ENCODE measurements around the gene PDHA2. TPM values are rescaled to one million over a fixed set of nuclear protein-coding genes. Genes with fewer than 3 reads are reported as not detected.

Gene PDHA2
- total RNA-seq, 6 experiments from 2014 or later: not detected

DNA sequence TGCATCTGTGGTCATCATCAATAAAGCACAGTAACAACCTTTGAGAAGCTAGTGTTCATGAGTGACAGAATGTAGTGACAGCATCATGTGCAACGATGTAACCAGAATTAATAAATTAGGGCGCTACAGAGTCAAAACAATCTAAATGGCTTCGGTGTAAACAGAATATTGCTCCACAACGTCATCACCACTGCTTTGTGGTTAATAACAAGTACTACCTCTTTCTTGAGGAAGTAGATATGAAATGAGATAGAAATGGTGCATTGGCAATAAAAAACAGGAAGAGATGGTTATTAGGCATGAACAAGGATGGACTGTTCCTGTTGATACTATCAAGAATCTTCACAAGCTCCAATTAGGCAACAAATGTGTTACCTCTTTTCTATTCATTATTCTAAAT, 8.7 kb upstream of the PDHA2 start:
- no peak for DNase-seq
- Mint-ChIP-seq H3K4me3 (no peak overlapping the region), H3K4me1 (ENCODE audit: low read depth) (no peaks in the 10 kb centered on the region), H3K27me3 (ENCODE audit: insufficient read depth) (no peaks in the 10 kb centered on the region), H3K9me3 (peaks cover 29% of the 10 kb centered on the region), H3K36me3 (ENCODE audit: low read depth) (no peaks in the 10 kb centered on the region), H3K27ac (no peak overlapping the region)
- TF ChIP-seq, protein P1, sequence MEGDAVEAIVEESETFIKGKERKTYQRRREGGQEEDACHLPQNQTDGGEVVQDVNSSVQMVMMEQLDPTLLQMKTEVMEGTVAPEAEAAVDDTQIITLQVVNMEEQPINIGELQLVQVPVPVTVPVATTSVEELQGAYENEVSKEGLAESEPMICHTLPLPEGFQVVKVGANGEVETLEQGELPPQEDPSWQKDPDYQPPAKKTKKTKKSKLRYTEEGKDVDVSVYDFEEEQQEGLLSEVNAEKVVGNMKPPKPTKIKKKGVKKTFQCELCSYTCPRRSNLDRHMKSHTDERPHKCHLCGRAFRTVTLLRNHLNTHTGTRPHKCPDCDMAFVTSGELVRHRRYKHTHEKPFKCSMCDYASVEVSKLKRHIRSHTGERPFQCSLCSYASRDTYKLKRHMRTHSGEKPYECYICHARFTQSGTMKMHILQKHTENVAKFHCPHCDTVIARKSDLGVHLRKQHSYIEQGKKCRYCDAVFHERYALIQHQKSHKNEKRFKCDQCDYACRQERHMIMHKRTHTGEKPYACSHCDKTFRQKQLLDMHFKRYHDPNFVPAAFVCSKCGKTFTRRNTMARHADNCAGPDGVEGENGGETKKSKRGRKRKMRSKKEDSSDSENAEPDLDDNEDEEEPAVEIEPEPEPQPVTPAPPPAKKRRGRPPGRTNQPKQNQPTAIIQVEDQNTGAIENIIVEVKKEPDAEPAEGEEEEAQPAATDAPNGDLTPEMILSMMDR (IDR thresholded peaks at IDR 0.05): no peak

DNA sequence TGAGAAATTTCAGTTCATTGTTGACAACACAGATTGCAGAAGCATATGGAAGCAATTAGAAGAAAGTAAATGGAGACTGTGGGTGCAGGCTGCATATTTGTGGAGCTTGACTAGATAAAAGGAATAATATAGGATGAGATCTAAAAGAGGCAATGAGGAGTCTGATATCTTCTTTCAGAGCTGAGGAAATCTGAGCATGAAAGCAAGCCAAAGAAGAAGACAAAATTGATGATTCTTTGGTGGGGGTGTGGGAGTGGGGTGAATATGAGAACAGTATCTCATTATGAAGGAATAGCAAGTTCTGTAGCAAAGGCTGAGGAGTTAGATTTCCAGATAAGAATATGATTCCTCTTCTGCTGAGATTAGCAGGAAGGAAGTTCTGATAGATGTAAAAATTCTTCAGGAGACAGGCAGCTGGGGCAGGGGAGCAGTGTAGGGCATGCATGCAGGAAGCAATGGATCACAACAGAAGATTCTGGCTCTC, 6.1 kb upstream of the PDHA2 start:
- H3K27ac Mint-ChIP-seq: no peak overlapping the region

DNA sequence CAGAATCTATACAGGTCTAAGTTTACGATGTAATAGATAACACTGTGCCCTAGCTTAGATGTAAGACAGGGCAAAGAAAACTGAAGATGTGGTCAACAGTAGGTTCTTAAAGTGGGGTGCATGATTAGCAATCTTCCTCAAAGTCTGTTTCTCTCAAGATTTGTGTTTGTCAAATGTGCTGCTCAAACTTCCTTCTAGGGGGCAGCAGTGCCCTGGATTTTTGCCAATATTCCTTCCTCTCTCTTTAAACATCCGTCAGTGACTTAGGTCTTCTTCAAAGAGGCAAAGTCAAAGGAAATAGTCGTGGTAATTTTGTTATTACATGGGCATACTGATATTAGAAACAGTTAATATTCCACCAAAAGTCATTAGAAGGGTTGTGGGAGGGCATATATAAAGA, 4.2 kb upstream of the PDHA2 start:
- TF ChIP-seq, protein P1 (IDR thresholded peaks at IDR 0.05): no peak
- no peaks in the 10 kb centered on the region for H3K27me3 Mint-ChIP-seq (ENCODE audit: insufficient read depth)
- peaks cover 42% of the 10 kb centered on the region for H3K9me3 Mint-ChIP-seq
- H3K4me1 Mint-ChIP-seq (ENCODE audit: low read depth): no peaks in the 10 kb centered on the region
- no peak overlapping the region for H3K4me3 Mint-ChIP-seq
- DNase-seq: no peak
- H3K27ac Mint-ChIP-seq: no peak overlapping the region
- H3K36me3 Mint-ChIP-seq (ENCODE audit: low read depth): peaks cover 4% of the 10 kb centered on the region; the same call in 1 of the 2 replicates

More for the DNA sequence above, 6.1 kb upstream of the PDHA2 start:
- no peak for DNase-seq
- Mint-ChIP-seq H3K9me3 (peaks cover 37% of the 10 kb centered on the region), H3K36me3 (ENCODE audit: low read depth) (0 out of 2 replicates have a peak, but pooled peaks cover 4% of the 10 kb centered on the region), H3K27me3 (ENCODE audit: insufficient read depth) (no peaks in the 10 kb centered on the region), H3K4me1 (ENCODE audit: low read depth) (no peaks in the 10 kb centered on the region), H3K4me3 (no peak overlapping the region)
- TF ChIP-seq, protein P1 (IDR thresholded peaks at IDR 0.05): no peak

DNA sequence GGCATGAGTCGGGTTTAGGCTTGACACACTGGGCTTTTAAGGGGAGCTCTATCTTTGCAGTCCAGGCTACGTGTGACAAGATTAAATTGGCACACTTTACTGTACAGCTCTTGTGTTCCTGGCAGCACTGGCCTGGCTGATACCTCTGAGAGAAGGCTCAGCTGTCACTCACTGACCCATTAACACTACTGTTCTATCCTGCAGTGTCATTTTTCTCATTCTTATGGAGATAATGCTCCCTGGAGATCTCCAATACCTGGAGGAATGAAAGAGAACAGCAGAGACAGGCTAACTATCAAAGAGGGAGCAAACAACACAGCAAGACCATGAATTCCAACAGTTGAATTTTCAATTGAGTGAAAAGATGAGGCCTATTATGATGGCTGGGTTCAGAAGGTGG, 1.7 kb upstream of the PDHA2 start:
- TF ChIP-seq, protein P1 (IDR thresholded peaks at IDR 0.05): no peak

DNA sequence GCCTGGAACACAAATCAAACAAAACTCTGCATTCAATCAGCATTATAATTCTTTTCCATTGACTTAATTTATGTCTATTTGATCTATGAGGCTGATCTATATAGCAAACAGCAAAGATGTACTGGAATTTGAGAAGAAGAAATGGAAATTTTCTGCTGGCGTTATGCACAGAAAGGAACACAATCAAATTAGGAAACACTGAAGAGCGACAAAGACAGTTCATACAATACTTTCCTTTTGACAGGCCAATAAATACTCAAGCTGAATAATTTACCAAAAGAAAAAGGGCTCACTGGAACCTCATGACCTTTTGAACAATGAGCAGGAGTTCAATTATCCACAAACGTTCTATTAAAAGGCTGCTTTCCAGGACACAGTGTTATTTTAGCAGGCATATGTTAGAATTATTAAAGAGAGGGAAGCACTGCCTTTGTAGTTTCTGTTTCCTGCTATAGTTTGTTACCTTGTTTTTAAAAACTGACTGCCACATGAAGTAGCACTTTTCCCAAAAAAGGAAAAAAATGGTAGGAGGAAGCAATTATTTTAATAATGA, 8.1 kb downstream of the PDHA2 start:
- Mint-ChIP-seq H3K9me3 (peaks cover 13% of the 10 kb centered on the region), H3K36me3 (ENCODE audit: low read depth) (no peaks in the 10 kb centered on the region)

More for the DNA sequence above, 1.7 kb upstream of the PDHA2 start:
- H3K9me3 Mint-ChIP-seq: peaks cover 47% of the 10 kb centered on the region
- H3K36me3 Mint-ChIP-seq (ENCODE audit: low read depth): peaks cover 4% of the 10 kb centered on the region; the same call in 1 of the 2 replicates
- no peaks in the 10 kb centered on the region for H3K4me1 Mint-ChIP-seq (ENCODE audit: low read depth)
- no peaks in the 10 kb centered on the region for H3K27me3 Mint-ChIP-seq (ENCODE audit: insufficient read depth)
- no peak overlapping the region for H3K27ac Mint-ChIP-seq
- no peak for DNase-seq
- H3K4me3 Mint-ChIP-seq: no peak overlapping the region

More for the DNA sequence above, 8.1 kb downstream of the PDHA2 start:
- Mint-ChIP-seq H3K27ac (no peak overlapping the region), H3K4me3 (no peak overlapping the region), H3K4me1 (ENCODE audit: low read depth) (no peaks in the 10 kb centered on the region), H3K27me3 (ENCODE audit: insufficient read depth) (no peaks in the 10 kb centered on the region)
- no peak for DNase-seq
- TF ChIP-seq, protein P1 (IDR thresholded peaks at IDR 0.05): no peak
